ENCODE results near the gene SHOC2.

Gene SHOC2

DNA sequence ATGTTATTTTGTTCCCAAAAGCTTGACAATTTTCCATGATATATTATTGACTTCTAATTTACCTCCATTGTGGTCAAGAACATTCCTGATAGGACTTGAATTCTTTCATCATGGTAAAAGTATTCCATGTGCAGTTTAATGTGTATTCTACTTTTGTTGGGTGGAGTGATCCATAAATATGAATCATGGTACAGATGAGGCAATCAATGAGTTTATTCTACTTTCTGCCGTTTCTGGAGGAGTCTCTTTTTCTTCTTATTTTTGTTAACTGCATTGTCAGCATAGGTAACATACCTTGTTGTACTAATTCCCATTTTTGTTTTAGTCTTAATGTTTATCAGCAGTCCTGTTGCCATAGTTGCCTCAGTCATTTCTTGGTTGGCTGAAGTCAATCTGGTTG lies 69.6 kb downstream of the SHOC2 start:
- no peak for DNase-seq

GRCh38 chr10:110992006-110992800 lies 72.8 kb downstream of the SHOC2 start:
- no peak for DNase-seq

- no peak for DNase-seq
Observed at GRCh38 chr10:110993024-110993693, 73.8 kb downstream of the SHOC2 start.

DNA sequence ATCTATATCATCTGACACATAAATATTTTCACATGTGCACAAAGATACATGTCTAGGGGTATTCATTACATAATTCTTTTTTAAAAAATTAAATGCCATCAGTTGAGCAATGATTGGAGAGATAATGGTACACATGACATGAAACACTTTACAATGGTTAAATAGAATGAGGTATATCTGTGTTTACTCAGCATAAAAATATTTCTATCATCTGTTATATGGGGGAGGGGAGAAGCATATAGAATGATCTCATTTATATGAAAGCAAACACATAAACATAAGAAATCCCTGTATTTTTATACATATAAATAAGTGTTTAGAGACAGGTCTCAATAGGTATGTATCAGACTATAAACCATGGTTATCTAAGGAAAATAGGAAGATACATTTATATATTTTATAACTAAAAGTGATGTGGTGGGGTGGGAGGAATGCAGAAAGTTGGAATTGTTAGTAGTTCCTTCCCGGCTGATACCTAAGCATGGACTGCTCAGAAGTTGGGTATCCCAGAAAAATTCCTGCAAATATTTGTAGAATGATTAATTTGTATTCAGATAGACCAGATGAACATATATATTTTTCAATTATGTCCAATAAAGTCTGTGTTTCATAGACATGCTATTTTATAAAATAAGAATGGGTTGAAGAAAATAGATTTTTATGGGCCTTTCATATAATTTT lies 75.1 kb downstream of the SHOC2 start:
- DNase-seq: no peak

DNA sequence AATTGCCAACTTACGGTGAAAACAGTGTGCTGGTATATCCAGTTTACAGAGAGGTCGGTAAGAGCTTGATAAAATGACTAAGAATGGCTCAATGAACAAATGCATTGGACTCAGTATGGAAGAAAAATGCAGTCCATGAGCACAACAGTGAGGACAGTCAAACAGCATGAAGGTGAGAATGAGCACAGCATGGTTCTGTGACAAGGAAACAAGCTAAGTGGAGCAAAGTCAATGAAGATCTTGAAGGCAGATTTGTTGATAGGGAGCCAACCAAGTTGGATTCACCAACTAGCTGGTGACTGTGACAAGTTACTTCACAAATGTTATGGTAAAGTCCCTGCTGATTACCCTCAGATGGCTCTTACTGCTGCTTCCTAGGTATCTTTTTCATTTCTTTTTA lies 75.9 kb downstream of the SHOC2 start:
- no peak for DNase-seq

- no peak for DNase-seq
Observed at GRCh38 chr10:110996256-110996655, 76.9 kb downstream of the SHOC2 start.

DNA sequence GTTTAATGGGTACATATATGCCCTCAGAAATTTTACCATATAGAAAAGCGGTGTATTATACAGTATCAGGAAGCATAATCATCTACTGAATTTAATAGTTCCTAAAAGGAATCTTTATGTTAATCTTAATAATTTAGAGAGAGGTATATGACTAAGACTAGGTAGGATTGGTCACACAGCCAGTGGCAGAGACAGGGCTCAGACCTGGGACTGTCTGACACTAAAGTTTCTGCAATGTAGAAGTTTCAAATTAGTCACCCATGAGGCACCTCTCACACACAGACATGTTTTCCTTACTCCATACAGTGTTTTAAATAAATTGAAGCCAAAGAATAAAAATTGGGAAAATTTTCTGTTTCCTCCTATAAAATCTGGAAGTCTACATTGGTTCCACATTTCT lies 84.6 kb downstream of the SHOC2 start:
- no peak for DNase-seq

DNA sequence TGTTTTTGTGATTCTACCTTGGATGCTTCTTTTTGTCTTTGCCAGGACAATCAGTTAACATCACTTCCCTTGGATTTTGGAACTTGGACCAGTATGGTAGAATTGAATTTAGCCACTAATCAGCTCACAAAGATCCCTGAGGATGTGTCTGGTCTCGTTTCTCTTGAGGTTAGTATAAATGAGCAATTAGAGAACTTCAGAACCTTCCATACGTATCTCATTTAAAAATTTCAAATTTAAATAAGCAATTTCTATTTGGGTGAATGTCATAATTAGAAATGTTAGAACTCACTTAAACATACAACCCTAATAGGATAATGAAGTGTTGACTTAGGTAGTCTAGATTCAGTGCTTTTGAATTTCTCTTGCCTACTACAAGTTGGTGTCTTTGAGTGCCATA lies 88.1 kb downstream of the SHOC2 start:
- no peak for DNase-seq

- DNase-seq: no peak
Observed at GRCh38 chr10:111015181-111015580, 95.8 kb downstream of the SHOC2 start.

DNA sequence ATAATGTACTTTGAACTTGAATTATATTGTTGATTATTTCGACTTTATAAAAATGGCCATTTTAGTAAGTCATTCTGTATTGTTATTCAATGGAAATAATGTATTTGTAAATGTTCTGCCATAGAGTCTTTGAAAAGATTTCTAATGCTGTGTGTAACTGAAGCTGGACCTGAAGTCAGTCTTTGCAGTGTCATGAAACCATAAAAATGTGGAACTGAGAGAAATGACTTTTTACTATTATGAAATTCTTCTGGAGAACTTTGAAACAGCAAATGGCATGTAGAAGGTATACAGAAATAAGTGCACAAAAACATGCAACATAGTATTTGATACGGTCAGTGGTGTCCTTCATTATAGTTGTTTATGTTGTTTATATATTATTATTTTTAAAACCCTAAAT lies 97.7 kb downstream of the SHOC2 start:
- DNase-seq: no peak

GRCh38 chr10:111018021-111018420 lies 98.6 kb downstream of the SHOC2 start:
- peak; percentile 40 for DNase-seq

GRCh38 chr10:111023060-111023459 lies 103.7 kb downstream of the SHOC2 start:
- no peak for DNase-seq

DNA sequence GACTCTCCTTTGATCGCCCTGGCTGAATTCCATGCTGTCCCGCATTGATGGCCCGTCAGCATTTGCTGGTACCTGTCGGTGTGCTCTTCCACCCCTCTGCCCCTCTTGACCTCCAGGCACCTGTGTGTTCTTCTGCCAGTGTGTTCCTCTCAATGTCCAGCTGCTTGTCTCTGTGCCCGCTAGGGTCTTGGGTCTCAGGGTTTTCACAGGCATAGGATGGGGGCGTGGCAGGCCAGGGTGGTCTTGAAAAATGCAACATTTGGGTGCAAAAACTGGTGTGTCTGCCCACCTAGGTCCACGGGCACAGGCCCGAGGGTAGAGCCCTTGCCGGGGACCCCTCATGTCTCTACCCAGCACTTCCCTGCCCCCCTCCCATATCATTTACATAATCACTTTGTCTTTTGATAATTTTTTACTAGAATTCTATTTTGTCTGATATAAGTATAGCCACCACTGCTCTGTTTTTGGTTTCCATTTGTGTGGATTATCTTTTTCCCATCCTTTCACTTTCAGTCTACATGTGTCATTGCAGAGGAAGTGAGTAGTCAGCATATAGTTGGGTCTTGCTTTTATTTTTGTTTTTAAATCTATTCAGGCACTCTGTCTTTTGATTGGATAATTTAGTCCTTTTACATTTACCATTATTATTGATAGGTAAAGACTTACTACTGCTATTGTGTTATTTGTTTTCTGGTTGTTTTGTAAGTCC lies 110.8 kb downstream of the SHOC2 start:
- no peak for DNase-seq

GRCh38 chr10:111034598-111035310 lies 115.3 kb downstream of the SHOC2 start:
- no peak for DNase-seq

DNA sequence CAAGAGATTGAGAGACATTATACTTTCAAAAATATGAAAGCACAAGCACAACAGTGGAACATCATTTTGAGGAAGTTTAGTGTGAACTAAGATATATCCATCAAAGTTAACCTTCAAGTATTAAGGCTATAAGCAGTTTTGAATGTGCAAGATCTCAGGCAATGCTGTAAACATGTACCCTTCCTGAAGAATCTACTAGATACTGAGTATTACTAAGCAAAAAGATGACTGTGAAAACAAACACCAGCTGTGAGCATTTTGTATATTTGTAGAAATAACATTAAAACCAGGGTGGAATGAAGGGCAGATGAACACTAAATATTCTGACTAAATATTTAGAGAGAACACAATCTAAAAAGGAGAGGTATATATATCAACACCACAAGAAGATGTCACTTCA lies 116.1 kb downstream of the SHOC2 start:
- no peak for DNase-seq

GRCh38 chr10:111037858-111038257 lies 118.5 kb downstream of the SHOC2 start:
- DNase-seq: no peak

- DNase-seq: no peak
Observed at GRCh38 chr10:111039522-111039921, 120.1 kb downstream of the SHOC2 start.

GRCh38 chr10:111057006-111057405 lies 137.6 kb downstream of the SHOC2 start:
- no peak for DNase-seq
